Stimulated activated CD4-positive, alpha-beta T cell treated with anti-CD3 and anti-CD28 coated beads, TNF-alpha, amount 100 ng/mL, for 24 hours (primary cell): Measurements from ENCODE around the gene PARP11.

ENCODE experiments used
- DNase-seq, 3 experiments: peaks; one replicate each; pipeline ENCODE4 v3.0.0-alpha.2; 2020; ENCODE audit warnings: low read depth in 3 of 3

The PARP11 gene

DNA sequence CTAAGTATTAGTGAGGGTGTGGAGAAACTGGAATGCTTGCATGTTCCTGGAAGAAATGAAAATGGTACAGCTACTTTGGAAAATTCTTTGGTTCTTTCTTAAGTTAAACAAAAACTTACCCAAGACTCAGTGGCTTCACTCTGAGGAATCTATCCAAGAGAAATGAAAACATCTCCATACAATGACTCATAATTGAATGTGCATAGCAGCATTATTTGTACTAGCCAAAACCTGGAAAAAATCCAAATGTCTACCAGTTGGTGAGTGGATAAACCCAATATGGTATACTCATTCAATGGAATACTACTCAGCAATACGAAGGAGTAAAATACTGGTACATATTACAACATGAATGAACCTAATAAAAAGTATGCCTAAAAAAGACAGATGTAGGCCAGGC lies 102.3 kb downstream of the PARP11 start:
- no peak for DNase-seq

GRCh38 chr12:3768911-3769447 lies 104.2 kb downstream of the PARP11 start:
- no peak for DNase-seq

- DNase-seq, result no peak
These were observed 112.0 kb downstream of the PARP11 start for GRCh38 chr12:3761116-3761735.

DNA sequence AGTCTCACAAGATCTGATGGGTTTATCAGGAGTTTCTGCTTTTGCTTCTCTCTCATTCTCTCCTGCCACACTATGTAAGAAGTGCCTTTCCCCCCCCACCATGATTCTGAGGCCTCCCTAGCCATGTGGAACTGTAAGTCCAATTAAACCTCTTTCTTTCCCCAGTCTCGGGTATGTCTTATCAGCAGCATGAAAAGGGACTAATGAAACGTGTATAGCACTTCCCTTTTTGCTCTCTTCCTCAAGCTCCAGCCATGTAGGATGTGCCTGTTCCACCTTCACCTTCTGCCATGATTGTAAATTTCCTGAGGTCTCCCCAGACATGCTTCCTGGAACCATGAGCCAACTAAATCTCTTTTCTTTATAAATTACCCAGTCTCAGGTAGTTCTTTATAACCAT lies 113.3 kb downstream of the PARP11 start:
- DNase-seq, result no peak
